HAP-1 (cell line): ENCODE results near the gene NSG1.

Experiments used
- DNase-seq, 2 experiments: peaks; one replicate each; pipeline ENCODE4 v3.0.0-alpha.2; 2016 to 2020; ENCODE audit warnings: low spot score in 2 of 2
- H3K27me3 ChIP-seq: fragments of 250-450 bp; sonication (Bioruptor Pico); 2 replicates; pipeline ENCODE4 v1.5.1; 2020; ENCODE audit warnings: low read depth, mild to moderate bottlenecking, moderate library complexity
- H3K36me3 ChIP-seq: fragments of 250-450 bp; sonication (Bioruptor Pico); replicated peaks from 2 replicates; pipeline ENCODE4 v1.5.1; 2020; ENCODE audit warnings: mild to moderate bottlenecking
- H3K4me1 ChIP-seq: fragments of 250-450 bp; sonication (Bioruptor Pico); 2 replicates; pipeline ENCODE4 v1.5.1; 2020; ENCODE audit warnings: mild to moderate bottlenecking
- H3K4me3 ChIP-seq: fragments of 250-450 bp; sonication (Bioruptor Pico); 2 replicates; pipeline ENCODE4 v1.5.1; 2020; ENCODE audit warnings: mild to moderate bottlenecking, moderate library complexity
- H3K9me3 ChIP-seq: fragments of 250-450 bp; sonication (Bioruptor Pico); 2 replicates; pipeline ENCODE4 v1.5.1; 2020; ENCODE audit warnings: mild to moderate bottlenecking, moderate library complexity
- in situ Hi-C: fragments of 300-500 bp; cut with MboI; formaldehyde crosslinking; loops from 3 replicates; pipeline ENCODE4 v1.14.3; 2020; ENCODE audit warnings: low sequenced_read_pairs, inconsistent platforms, mixed read lengths

NSG1 gene

GRCh38 chr4:4432341-4433125 lies 45.6 kb downstream of the NSG1 start:
- DNase-seq, result no peak
- Histone ChIP-seq H3K4me1 (peaks cover 40% of the 10 kb centered on the region), H3K36me3 (peaks cover 18% of the 10 kb centered on the region), H3K9me3 (no peaks in the 10 kb centered on the region), H3K4me3 (no peak overlapping the region), H3K27me3 (no peaks in the 10 kb centered on the region)
- in situ Hi-C loops, result no loop called here

DNA sequence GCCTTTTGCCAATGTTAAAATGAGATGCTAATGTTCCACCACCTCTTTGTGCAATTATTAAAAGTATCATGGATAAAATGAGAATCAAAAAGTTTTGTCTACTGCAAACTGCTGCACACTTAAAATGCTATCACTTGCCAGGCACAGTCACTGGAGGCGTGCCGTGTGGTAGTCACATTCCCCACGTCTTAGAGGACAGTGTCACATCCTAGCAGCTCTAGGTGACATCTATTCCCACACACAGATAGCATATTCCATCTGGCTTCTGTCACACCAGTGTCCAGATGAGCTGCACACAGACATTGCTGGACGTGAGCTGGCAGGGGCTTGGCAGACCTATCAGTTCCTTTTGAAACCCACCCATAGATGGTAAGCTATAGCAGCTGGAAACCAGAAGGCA lies 47.0 kb downstream of the NSG1 start:
- Histone ChIP-seq H3K4me1 (peaks cover 26% of the 10 kb centered on the region), H3K4me3 (no peak overlapping the region), H3K27me3 (no peaks in the 10 kb centered on the region), H3K9me3 (no peaks in the 10 kb centered on the region), H3K36me3 (peaks cover 20% of the 10 kb centered on the region)
- in situ Hi-C loops, result no loop called here
- DNase-seq, result no peak

- H3K9me3 ChIP-seq, result no peaks in the 10 kb centered on the region
- in situ Hi-C loops, result no loop called here
- peaks cover 20% of the 10 kb centered on the region for H3K36me3 ChIP-seq
- no peak overlapping the region for H3K4me3 ChIP-seq
- H3K27me3 ChIP-seq, result no peaks in the 10 kb centered on the region
- no peak for DNase-seq
- H3K4me1 ChIP-seq, result peaks cover 20% of the 10 kb centered on the region
Measured at GRCh38 chr4:4436244-4436823, 49.4 kb downstream of the NSG1 start.

GRCh38 chr4:4437798-4438470 lies 51.0 kb downstream of the NSG1 start:
- no peak overlapping the region for H3K4me3 ChIP-seq
- H3K27me3 ChIP-seq, result no peaks in the 10 kb centered on the region
- in situ Hi-C loops, result no loop called here
- H3K36me3 ChIP-seq, result peaks cover 20% of the 10 kb centered on the region
- DNase-seq, result no peak
- peaks cover 17% of the 10 kb centered on the region for H3K4me1 ChIP-seq
- no peaks in the 10 kb centered on the region for H3K9me3 ChIP-seq

GRCh38 chr4:4438891-4439290 lies 52.0 kb downstream of the NSG1 start:
- peaks cover 22% of the 10 kb centered on the region for H3K4me1 ChIP-seq
- peak overlapping the region; percentile 14 for H3K4me3 ChIP-seq
- peaks cover 16% of the 10 kb centered on the region for H3K36me3 ChIP-seq
- H3K9me3 ChIP-seq, result no peaks in the 10 kb centered on the region
- in situ Hi-C loops, result no loop called here
- H3K27me3 ChIP-seq, result no peaks in the 10 kb centered on the region
- DNase-seq, result no peak

DNA sequence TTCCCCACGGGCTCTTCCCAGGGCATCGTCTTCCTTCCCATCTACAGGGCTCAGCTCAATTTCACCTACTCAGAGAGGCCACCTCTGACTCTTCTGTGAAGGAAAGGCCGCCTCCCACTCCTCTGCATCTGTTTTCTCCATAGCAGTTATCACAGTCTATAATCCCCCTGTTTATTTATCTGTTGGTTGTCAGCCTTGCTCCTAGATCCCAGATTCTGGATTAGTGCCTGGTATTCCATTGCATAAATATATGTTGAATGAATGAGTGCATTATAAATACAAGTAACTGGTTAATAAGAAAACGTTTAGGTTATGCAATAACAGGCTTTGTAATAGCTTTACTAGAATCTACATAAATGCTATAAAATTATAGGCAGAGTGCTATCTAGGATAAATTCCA lies 52.9 kb downstream of the NSG1 start:
- peaks cover 13% of the 10 kb centered on the region for H3K36me3 ChIP-seq
- peak; percentile 70 to 78 for DNase-seq
- in situ Hi-C loops, result no loop called here
- no peaks in the 10 kb centered on the region for H3K27me3 ChIP-seq
- peaks cover 24% of the 10 kb centered on the region for H3K4me1 ChIP-seq
- H3K4me3 ChIP-seq, result peak overlapping the region; percentile 14
- H3K9me3 ChIP-seq, result no peaks in the 10 kb centered on the region

GRCh38 chr4:4440333-4441061 lies 53.6 kb downstream of the NSG1 start:
- Histone ChIP-seq H3K36me3 (peaks cover 13% of the 10 kb centered on the region), H3K4me1 (peaks cover 24% of the 10 kb centered on the region), H3K27me3 (no peaks in the 10 kb centered on the region), H3K4me3 (no peak overlapping the region), H3K9me3 (no peaks in the 10 kb centered on the region)
- in situ Hi-C loops, result no loop called here
- peak in 1 of 2 experiments; percentile 53 for DNase-seq

- Histone ChIP-seq H3K9me3 (no peaks in the 10 kb centered on the region), H3K36me3 (no peaks in the 10 kb centered on the region; the same call in 1 of the 2 replicates), H3K27me3 (no peaks in the 10 kb centered on the region), H3K4me1 (peaks cover 32% of the 10 kb centered on the region), H3K4me3 (no peak overlapping the region)
- in situ Hi-C loops, result no loop called here
- DNase-seq, result no peak
Measured at GRCh38 chr4:4443821-4444220, 56.9 kb downstream of the NSG1 start.

DNA sequence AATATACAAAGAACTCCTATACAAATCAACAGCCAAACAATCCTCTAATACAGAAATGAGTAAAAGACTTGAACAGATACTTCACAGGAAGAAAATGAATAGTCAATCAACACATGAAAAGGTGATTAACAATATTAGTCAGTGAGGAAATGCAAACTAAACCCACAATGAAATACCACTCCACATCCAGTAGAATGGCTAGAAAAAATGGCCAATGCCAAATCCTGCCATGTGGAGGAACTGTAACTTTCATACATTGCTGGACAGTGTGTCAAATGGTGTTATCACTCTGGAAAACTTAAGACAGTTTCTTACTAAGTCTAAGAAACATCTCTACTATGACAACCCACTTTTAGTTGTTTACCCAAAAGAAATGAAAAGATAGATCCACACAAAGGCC lies 59.5 kb downstream of the NSG1 start:
- no peak for DNase-seq
- Histone ChIP-seq H3K9me3 (no peaks in the 10 kb centered on the region), H3K4me1 (peaks cover 29% of the 10 kb centered on the region), H3K27me3 (no peaks in the 10 kb centered on the region), H3K4me3 (no peak overlapping the region), H3K36me3 (no peaks in the 10 kb centered on the region; the same call in 1 of the 2 replicates)
- in situ Hi-C loops, result no loop called here

- in situ Hi-C loops, result no loop called here
- DNase-seq, result no peak
- Histone ChIP-seq H3K27me3 (no peaks in the 10 kb centered on the region), H3K9me3 (no peaks in the 10 kb centered on the region), H3K4me3 (no peak overlapping the region), H3K4me1 (peaks cover 42% of the 10 kb centered on the region), H3K36me3 (peaks cover 29% of the 10 kb centered on the region)
Measured at GRCh38 chr4:4455210-4455865, 68.4 kb downstream of the NSG1 start.

GRCh38 chr4:4456351-4456750 lies 69.4 kb downstream of the NSG1 start:
- Histone ChIP-seq H3K9me3 (no peaks in the 10 kb centered on the region), H3K27me3 (no peaks in the 10 kb centered on the region), H3K4me1 (peaks cover 34% of the 10 kb centered on the region), H3K36me3 (peaks cover 29% of the 10 kb centered on the region), H3K4me3 (no peak overlapping the region)
- no peak for DNase-seq
- in situ Hi-C loops, result no loop called here

DNA sequence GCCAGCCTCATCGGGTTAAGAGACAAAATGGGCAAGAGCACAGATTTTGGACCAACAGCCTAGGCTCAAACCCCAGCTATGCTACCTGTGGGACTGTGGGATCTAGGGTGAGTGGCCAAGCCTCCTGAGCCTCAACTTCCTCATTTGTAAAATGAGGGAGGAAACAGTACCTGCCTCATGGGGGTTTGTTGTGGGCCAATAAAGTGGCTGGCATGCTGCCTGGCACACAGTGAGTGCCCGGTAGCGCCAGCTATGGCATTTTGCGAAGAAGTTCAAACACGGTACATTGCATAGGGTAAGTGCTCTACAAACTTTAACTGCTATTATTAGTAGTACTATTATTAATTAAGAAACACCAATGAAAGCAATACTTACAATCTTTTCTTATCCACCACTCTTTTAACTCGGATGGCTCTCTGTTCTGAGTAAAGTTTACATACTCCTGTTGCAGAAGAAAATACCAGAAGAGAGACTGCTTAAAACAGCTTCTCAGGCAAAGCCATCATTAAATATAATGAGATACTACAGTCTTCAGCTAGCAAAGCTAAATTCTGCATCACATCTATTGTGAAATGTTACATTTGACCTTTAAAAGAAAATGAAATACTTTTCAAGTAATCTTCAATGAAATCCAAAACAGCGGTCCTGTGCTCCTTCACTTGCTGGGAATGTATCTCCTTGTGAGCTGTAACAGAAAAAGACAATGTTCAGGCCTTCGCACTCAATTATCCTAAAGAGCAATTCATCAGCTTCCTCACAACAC lies 70.1 kb downstream of the NSG1 start:
- no peak overlapping the region for H3K4me3 ChIP-seq
- H3K27me3 ChIP-seq, result no peaks in the 10 kb centered on the region
- peaks cover 29% of the 10 kb centered on the region for H3K36me3 ChIP-seq
- peaks cover 39% of the 10 kb centered on the region for H3K4me1 ChIP-seq
- in situ Hi-C loops, result no loop called here
- no peaks in the 10 kb centered on the region for H3K9me3 ChIP-seq
- no peak for DNase-seq
